ENCODE results near the gene FEN1.

Gene FEN1

GRCh38 chr11:61761440-61762222 is 31.1 kb upstream of the FEN1 start:
- TF ChIP-seq CTCF (conservative IDR thresholded peaks at IDR 0.05), result no peak
- H3K27ac ChIP-seq, result no peak overlapping the region

GRCh38 chr11:61762223-61762615 is 30.5 kb upstream of the FEN1 start:
- TF ChIP-seq CTCF (conservative IDR thresholded peaks at IDR 0.05), result no peak

GRCh38 chr11:61762798-61763197 is 29.9 kb upstream of the FEN1 start:
- TF ChIP-seq CTCF (conservative IDR thresholded peaks at IDR 0.05), result no peak
- no peak overlapping the region for H3K27ac ChIP-seq

More at GRCh38 chr11:61762223-61762615, 30.5 kb upstream of the FEN1 start:
- no peak overlapping the region for H3K27ac ChIP-seq

GRCh38 chr11:61763930-61764605 is 28.6 kb upstream of the FEN1 start:
- TF ChIP-seq CTCF (conservative IDR thresholded peaks at IDR 0.05), result no peak
- H3K27ac ChIP-seq, result no peak overlapping the region

- no peak overlapping the region for H3K27ac ChIP-seq
- no peak for TF ChIP-seq CTCF (conservative IDR thresholded peaks at IDR 0.05)
Measured at GRCh38 chr11:61764606-61765260, 28.0 kb upstream of the FEN1 start.

- TF ChIP-seq CTCF (conservative IDR thresholded peaks at IDR 0.05), result no peak
- no peak overlapping the region for H3K27ac ChIP-seq
Measured at GRCh38 chr11:61765550-61766253, 27.0 kb upstream of the FEN1 start.

All from VCaP (cell line).